ENCODE data around the gene KLHL29. TPM values are rescaled to one million over a fixed set of nuclear protein-coding genes. Genes with fewer than 3 reads are reported as not detected.
"Not testable (repeated sequence)": the region's sequence is repeated elsewhere in the genome, so short reads cannot be mapped to it uniquely, and the experiment has no call there.

Gene KLHL29
- total RNA-seq, 1 donor from 2014 or later, result 8.3 TPM

DNA sequence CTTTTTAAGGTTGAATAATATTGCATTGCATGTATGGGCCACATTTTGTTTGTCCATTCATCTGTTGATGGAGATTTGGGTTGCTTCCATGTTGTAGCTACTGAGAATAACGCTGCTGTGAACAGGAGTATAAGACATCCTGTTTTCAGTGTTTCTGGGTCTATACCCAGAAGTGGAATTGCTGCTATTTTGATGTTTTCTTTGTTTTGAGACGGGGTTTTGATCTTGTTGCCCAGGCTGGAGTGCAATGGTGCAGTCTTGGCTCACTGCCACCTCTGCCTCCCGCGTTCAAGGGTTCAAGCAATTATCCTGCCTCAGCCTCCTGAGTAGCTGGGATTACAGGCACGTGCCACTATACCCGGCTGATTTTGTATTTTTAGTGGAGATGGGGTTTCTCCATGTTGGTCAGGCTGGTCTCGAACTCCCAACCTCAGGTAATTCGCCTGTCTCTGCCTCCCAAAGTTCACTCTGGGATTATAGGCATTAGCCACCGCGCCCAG, 6.3 kb downstream of the KLHL29 start:
- not testable (repeated sequence) for DNase-seq (ENCODE audit: extremely low read depth, low read depth, low spot score)

DNA sequence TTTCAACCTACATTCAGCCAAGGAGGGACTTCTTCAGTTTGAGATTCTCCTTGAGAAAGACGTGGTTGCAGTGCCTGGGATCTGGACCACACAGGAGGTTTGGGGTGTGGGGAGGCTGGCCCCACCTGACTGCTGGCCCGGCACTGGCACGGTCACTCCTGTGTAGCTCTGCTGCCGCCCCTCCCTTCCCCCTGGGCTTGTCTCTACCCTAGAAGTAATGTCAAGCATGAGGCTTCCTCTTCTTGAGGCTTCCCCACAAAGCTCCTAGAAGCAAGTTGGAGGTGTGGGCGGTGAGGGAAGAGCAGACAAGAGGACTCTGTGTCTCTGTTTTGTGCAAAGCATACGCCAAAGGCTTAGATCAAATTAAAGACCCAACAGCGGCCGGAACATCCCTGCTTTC, 8.7 kb downstream of the KLHL29 start:
- no peak for DNase-seq (ENCODE audit: extremely low read depth, low read depth, low spot score)

DNA sequence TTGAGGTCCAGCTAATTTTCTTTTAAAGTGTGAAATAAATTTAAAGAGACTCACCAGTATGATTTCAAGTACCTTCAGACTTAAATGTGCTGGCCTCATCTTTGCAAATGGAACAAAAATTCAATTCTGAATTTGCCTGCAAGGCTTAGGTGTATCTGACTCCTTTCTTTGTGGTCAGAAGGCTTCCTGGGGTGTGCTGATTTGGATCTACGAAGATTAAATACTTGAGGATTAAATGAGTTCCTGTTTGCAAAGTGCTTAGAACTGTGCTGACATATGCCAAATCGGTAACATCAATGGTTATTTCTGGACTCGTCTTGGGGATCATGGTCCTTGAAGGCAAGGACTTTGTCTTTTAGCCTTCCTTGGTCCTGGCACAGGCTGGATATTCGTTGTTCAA, 9.7 kb downstream of the KLHL29 start:
- DNase-seq (ENCODE audit: extremely low read depth, low read depth, low spot score), result no peak

DNA sequence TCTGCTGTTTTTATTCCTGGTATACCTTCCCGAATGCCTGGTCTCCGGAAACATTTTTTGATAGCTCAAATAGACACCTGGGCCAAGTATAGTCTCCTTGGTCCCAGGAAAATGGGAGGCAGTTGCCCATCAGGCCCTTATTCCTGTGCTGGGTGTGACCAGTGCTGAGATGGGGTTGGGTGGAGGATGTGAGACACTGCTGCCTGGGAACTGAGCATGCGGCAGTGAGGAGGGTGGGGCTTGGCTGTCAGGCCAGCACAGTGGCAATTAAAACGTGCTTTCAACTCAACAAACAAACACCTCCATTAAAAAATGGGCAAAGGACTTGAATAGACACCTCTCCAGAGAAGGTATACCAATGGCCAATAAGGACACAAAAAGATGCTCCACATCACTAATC, 12.5 kb downstream of the KLHL29 start:
- DNase-seq (ENCODE audit: extremely low read depth, low read depth, low spot score), result no peak

DNA sequence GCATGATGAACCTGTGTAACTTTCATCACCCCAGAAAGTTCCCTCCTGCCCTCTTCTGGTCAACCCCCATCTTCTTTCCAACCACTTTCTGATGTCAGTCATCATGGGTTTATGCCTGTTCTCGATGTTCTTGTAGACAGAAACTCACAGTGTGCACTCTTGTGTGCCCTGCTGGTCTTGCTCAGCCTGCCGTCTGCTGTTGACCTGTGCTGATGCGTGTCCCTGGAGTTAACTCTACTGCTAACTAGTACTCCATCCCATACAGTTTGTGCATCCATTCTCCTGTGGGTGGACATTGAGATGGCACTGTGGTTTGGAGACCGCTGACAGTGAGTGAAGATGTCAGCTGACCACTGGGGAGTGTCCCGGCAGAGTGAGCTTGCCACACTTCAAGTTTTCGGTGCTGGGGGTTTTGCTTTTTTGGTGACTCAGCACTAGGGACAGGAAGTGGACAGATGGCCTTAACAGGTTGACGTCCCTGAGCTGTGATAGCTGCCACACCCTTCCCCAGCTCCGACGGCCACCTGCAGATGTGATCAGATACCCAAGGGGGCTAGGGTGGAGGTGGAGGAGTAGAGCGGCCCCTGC, 14.8 kb downstream of the KLHL29 start:
- no peak for DNase-seq (ENCODE audit: extremely low read depth, low read depth, low spot score)

DNA sequence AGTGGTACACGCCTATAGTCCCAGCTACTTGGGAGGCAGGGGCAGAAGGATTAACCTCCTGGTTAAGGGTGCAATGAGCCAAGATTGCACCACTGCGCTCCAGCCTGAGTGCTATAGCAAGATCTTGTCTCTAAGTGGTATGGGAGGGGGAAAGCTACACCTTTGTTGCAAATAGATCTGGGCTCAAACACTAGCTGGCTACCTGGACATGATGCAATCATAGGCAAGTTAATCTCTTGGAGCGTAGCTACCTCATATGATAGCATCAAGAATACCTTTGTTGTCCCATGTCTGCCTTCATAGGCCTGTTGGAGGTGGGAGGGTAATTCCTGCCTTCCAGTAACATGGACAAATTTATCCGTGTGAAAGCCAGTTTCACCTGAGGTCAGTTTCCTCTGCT, 15.7 kb downstream of the KLHL29 start:
- no peak for DNase-seq (ENCODE audit: extremely low read depth, low read depth, low spot score)

DNA sequence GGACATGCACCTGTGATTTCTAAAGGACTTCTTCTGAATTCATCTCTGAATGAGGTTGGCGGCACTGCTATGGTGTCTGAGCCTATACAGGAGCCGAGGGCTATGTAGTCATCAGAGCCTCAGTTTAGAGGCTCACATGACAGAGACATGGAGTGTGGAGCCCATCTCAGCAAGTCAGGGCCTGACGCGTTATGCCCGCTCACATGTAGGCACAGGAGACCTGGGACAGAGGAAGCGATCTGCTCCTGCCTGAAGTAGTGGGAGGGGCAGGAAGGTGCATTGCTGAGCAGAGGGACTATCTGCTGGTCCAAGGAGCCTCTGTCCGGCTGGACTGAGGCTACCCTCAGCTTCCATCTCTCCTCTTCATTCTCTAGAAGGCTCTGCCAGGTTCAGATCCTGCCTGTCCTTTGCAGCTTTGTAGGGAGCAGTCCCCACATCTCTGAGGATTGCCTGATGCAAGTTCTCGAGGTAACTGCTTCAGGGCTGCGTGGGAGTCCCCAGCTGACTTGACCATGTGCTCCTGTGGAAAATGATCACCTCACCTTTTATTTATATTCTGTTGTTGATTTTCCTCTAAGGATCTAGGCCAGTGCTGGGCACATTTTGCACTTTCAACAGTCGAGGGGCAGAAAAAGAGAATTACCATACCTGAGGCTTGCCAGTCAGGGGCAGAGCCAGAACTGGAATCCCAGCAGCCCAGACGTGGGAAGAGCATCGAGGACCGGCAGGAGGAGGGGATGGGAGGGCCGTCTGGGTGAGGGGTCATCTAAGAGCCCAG, 16.6 kb downstream of the KLHL29 start:
- no peak for DNase-seq (ENCODE audit: extremely low read depth, low read depth, low spot score)

DNA sequence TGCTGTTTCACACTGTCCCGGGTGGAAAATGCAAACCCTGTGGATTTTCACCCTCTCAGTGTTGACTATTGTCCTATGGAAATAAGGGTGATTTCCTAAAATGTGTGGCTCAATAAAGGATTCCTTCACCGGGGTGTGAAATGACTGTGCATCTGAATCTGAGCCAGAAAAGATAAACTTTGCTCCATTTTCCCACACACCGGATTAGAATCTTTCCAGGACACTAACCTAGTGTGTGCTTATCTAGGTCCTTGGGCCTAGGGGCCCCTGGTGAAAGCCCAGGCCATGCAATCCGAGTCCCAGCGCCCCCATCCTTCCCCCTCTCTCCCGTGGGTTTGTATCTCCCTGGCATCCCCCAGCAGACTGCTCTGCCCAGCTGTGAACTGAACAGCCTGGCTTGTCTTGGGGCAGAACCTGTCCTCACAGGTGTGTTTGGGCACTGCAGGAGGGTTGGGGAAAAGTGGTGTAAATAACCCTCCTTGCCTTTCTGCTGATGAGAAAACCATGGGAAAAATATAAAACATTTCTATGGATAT, 17.3 kb downstream of the KLHL29 start:
- no peak for DNase-seq (ENCODE audit: extremely low read depth, low read depth, low spot score)

DNA sequence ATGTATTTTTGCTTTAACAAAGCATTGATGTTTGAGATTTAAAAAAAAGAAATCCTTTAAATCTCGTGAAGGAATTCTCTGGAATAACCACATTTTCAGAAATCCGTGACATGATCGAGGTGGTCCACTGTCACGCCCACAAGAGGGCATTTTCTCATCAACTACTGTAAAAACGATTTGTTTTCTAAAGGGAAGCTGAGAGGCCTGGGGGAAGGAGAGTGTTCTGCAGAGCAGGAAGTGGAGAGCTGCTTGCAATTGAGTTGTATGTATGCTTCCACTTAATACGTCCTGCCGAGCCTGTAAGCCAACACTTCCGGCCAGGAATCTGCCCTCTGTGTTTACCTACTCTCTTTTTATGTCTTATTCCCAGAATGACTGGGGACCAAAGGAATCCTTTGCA, 19.4 kb downstream of the KLHL29 start:
- peak; percentile 36 for DNase-seq (ENCODE audit: extremely low read depth, low read depth, low spot score)

DNA sequence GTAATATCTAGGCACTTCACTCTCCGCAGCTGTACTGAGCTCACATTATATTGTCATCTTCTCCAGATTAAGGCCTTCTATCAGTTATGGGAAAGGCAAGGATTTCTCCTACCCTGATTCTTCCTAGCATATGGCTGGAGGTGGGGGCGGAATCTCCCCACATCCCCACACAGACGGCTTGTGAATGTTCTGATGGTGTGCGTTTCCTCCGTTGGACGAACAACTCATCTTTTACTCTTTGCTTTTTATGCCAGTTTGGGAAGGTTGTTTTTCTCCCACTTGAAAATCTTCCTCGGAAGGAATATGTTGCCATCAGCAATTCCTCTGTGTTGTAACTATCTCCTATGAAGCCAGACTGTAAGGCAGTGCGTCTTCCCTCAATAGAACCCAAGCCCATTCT, 24.3 kb downstream of the KLHL29 start:
- DNase-seq (ENCODE audit: extremely low read depth, low read depth, low spot score), result no peak

DNA sequence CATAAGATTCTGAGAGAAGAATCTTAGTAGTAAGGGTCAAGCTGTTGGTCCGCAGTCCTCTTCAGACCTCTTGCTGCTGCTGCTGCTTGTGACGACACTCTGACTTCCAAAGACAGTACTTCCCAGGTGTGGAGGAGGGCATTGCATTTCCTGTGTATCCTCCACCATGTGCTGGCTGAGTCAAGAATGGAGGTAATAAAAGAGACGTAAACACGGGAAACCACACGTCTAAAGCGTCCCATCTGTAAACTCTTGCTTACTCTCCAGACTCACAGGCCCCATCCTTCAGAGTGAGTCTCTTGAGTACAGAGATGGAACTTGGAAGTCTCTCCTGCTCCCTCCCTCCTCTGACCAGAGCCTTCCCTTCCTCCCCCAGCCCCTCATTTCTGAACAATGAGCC, 25.6 kb downstream of the KLHL29 start:
- no peak for DNase-seq (ENCODE audit: extremely low read depth, low read depth, low spot score)

DNA sequence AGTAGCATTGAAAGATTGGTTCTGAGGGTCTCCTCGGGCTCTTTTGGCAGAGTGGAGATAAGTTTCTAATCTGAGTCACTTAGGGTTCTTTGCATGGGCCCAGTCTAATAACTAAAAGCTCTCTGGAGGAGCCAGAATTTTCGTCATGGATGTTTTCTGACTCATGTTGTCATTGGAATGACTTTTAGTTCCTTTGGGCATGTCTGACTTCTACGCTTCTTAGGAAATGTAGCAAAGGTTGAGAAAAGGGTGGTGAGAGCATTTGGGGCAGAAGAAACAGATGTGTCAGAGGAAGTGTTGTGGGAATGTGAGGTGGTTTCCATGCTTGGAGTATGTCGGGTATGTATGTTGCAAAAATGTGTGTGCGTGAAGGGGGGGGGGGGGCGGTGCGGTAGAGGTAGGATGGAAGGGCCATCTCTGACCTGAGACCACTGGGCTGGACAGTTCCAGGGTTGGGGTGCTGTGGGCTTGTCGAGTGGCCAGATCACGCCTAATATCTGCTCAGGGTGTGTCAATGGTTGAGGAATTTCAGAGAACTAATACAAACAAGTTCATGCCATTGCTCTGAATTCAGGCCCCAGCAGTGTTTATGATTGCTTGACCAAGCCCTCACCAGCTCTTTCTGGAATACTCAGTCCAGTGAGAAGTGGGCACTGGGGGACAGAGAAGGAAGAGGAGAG, 26.9 kb downstream of the KLHL29 start:
- no peak for DNase-seq (ENCODE audit: extremely low read depth, low read depth, low spot score)

DNA sequence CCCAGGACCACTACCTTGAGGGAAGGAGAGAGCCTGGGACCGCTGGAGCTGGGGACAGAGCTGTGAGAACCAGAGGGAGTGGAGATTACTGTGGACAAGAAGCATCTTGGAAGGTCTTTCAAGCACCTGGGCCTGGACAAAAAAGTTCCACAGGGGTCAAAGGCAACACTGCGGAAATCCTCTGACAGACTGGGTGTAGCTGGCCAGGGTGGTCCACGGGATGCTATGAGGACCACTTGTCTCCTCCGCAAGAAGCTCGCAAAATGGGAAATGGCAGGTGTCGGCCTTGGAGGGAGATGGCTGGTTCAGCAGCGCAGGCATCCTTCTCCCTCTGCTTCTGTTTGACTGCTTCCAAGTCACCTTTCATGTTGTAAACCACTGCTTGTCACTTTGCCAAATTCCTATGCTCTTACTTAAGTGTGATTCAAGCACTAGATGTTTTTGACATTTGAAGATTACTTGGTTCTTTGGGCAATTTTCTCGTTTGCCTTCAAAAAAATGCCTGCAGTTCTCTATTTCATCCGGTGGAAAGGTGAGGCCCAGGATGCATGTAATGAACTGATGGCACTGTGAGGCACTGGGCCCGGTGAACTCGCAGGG, 27.7 kb downstream of the KLHL29 start:
- DNase-seq (ENCODE audit: extremely low read depth, low read depth, low spot score), result no peak

DNA sequence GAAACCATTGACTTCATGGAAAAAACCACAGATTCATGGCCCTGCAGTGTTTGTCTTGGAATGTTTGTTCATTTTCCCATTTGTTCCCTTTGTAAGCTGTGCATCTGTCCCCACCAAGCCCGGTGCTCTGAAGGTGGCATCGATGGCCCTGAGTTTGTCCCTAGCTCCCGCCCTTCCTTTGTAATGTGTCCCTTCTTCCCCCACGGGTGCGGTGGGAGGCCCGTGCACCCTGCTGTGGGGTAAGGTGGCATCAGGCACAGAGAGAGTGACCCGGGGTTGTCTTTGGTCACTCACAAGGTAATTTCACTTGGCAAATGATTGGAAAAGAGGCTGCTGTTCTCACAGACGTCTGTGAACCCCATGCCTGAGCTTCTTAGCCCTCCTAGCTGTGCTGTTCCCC, 28.7 kb downstream of the KLHL29 start:
- no peak for DNase-seq (ENCODE audit: extremely low read depth, low read depth, low spot score)

DNA sequence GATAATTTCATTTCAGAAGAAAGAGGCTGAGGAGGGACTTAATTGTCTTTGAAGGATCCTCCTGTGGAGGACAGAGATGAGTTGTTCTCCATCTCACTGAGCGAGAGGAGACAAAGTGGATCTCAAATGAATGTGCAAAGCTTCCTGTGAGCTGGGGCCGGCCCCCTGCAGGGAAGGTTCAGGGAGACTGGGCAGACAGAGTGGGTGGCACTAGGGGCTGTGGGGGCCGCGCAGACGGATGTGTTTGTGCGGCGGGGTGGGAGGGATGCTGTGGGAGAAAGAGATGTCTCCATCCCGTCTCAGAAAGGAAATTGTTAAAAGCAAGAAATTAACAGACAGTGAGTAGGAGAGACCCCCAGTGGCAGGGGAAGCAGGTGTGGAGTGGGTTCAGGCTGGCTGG, 29.1 kb downstream of the KLHL29 start:
- DNase-seq (ENCODE audit: extremely low read depth, low read depth, low spot score), result no peak

DNA sequence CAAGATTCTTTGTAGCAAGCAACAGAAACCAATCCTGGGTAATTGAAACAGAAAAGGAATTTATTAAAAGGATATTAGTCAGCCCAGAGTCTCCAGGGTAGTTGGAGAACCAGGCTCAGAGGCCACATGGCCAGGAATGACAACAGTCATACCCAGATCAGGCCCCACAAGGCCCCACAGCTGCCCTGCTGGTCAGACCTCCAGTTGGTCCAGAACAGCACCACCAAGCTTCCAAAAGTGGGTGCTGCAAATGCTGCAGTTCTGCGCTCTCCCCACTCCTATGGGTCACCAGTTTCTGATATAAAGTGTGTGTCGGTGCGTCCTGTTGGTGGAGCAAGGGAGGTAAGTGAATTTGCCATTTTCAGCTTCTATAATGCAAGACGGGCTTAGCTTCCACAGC, 29.9 kb downstream of the KLHL29 start:
- no peak for DNase-seq (ENCODE audit: extremely low read depth, low read depth, low spot score)

DNA sequence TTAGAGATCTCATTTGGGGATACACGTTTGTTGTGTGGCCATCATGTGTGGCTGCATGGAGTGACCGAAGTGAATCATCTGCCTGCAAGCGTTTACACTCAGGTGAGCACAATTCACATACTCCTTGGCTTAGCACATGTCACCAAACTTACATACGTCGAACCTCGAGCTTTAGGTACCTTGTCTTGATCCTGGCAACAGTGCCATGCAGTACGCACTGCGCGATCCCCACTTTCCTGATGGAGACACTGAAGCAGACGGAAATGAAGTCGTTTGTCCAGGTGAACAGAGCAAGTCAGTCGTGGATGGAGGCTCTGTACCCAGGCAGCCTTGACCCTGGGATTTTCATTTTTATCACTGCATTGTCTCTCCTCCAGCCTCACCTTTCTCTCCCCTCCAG, 32.3 kb downstream of the KLHL29 start:
- no peak for DNase-seq (ENCODE audit: extremely low read depth, low read depth, low spot score)

DNA sequence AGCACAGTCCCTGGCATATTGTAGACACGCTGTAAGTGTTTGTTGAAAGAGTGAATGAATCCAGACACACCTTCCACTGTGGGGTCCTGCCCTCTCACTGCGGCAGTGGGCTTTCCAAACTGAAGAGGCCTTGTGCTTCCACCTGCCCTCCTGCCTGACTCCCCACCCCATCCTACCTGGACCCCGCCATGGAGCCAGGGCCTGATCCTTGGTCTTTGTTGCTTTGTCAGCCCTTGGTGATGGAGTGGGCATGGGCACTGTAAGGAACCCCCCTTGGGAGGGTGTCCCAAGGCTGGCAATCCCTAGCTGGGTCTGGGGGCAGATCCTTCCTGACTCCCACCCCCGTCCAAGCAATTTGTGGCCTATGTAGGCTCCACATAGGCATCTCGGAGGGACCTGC, 33.1 kb downstream of the KLHL29 start:
- DNase-seq (ENCODE audit: extremely low read depth, low read depth, low spot score), result no peak

DNA sequence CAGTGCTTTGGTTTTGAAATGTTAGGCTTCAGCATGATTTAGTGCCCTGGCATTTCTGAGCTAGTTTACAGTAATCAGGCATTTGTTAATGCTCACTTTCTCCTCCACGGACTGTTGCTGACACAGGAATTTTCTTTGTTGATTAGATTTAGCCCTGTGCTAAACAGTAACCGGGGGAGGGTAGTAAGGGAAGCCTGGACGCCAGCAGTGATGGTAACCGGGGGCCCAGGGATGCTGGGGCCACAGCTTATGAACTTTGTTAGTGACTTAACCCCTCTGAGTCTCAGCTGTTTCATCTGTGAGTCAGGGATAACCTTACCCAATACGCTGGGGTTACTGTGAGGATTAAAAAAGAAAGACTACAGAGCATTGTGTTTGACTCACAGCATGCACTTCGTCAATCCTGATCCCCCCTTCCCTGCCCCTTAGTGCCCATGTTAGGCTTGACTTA, 33.5 kb downstream of the KLHL29 start:
- no peak for DNase-seq (ENCODE audit: extremely low read depth, low read depth, low spot score)

DNA sequence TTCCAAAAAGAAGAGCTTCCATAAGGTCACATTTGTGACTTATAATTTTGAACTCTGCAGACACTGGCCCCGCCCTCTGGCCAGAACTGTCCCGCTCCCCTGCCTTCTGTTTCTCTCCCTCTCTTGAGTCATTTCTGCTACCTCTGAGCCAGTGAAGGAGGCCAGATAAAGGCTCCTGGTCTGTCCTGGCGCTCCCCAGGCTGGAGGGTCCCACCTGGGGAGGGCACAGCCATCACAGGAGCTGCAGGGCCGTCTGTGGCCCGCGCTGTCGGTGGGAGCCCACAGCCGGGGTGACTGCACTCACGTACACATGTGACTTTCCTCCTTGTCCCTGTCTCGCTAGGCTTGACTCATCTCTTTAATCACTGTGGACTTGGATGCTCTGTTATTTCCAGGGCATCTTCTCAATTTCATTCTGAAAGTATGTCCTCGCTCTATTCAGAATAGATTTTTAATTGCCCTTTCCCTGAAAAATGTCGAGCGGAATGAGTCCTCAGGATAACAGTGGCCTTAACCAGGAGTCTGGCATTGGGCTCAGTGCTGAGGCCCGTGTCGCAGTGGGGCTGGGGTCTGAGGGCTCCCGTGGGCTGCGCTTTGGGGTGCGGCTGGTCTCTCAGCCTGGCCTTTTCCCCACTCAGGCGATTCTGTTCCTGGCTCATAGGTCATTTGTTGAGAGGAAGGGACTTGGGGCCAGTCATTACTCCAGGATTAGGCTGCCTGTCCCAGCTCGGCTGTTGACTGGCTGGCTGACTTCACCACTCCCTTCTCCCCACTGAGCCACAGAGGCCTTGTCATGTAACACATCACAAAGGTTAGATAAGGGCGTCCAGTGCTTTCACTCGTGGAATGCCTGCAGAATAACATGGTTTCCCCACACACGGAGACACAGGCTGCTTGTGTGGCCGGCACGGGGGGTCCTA, 34.5 kb downstream of the KLHL29 start:
- no peak for DNase-seq (ENCODE audit: extremely low read depth, low read depth, low spot score)

All from glomerular endothelial cell (primary cell).